Prostate gland (tissue), 2 donors: Measurements from ENCODE around the gene IL1RAPL1. TPM values are rescaled to one million over a fixed set of nuclear protein-coding genes. Genes with fewer than 3 reads are reported as not detected.

Experiments
- DNase-seq: peaks from one replicate; pipeline ENCODE4 v3.0.0-alpha.2; 2019; ENCODE audit warnings: low spot score
- H3K27ac ChIP-seq, 2 donors: fragments of 200-600 bp; sonication (generic); 2 replicates each; pipeline ENCODE4 v1.5.1; 2017 to 2019
- H3K27me3 ChIP-seq: fragments of 200-600 bp; sonication (generic); replicated peaks from 2 replicates; pipeline ENCODE4 v1.5.1; 2019; ENCODE audit not compliant: insufficient read depth
- H3K36me3 ChIP-seq, 2 donors: fragments of 200-600 bp; sonication (generic); 1 replicate in 1 of 2; 2 replicates in 1 of 2; pipeline versions ENCODE4 v1.5.1 to v1.8.1; 2017 to 2019
- H3K4me1 ChIP-seq: fragments of 200-600 bp; sonication (generic); replicated peaks from 2 replicates; pipeline ENCODE4 v1.5.1; 2019
- H3K4me3 ChIP-seq, 2 donors: fragments of 200-600 bp; sonication (generic); 2 replicates each; pipeline ENCODE4 v1.5.1; 2017 to 2019
- H3K9me3 ChIP-seq: fragments of 200-600 bp; sonication (generic); 2 replicates; pipeline ENCODE4 v1.5.1; 2017
- CTCF ChIP-seq, 4 experiments: fragments of 200-600 bp in 2 of 4; fragments of 450-650 bp in 2 of 4; sonication (generic) in 2 of 4; IDR thresholded peaks; 1 replicate in 3 of 4; 2 replicates in 1 of 4; pipeline ENCODE4 v1.5.1; 2016 to 2019; ENCODE audit warnings: antibody characterized with exemption in 4 of 4, mild to moderate bottlenecking in 2 of 4, moderate library complexity in 2 of 4
- POLR2A ChIP-seq: fragments of 450-650 bp; IDR thresholded peaks from one replicate; pipeline ENCODE4 v1.6.1; 2016; ENCODE audit warnings: antibody characterized with exemption, mild to moderate bottlenecking
- POLR2AphosphoS5 ChIP-seq: sonication (generic); formaldehyde crosslinking; IDR thresholded peaks from one replicate; pipeline ENCODE4 v1.6.1; 2017; ENCODE audit warnings: antibody characterized with exemption
- WGBS: methylation state at CpG from one replicate; pipeline ENCODE4 v1.1.5; 2018; 5-methylcytosine and 5-hydroxymethylcytosine counted together
- intact Hi-C: fragments of 100-400 bp; cut with DNase I; formaldehyde crosslinking; loops from one replicate; pipeline ENCODE4 v1.14.2; 2022
- total RNA-seq, 2 donors: library from RNA; depleted of rRNA; stranded (reverse); fragments of >200 nt; gene quantifications; one replicate each; pipeline ENCODE4 v1.1.0, GENCODE V29; 2016

Gene IL1RAPL1
- total RNA-seq, 2 donors from 2014 or later: 0.23 TPM

GRCh38 chrX:28595346-28595745 lies 8.1 kb downstream of the IL1RAPL1 start:
- DNase-seq: no peak
- Histone ChIP-seq H3K27me3 (no peaks in the 10 kb centered on the region), H3K36me3 (no peaks in the 10 kb centered on the region), H3K27ac (no peak overlapping the region), H3K4me3 (no peak overlapping the region), H3K4me1 (no peaks in the 10 kb centered on the region), H3K9me3 (no peaks in the 10 kb centered on the region)
- TF ChIP-seq POLR2AphosphoS5 (no peak), CTCF (IDR thresholded peaks at IDR 0.05) (no peak), POLR2A (no peak)
- intact Hi-C loops: no loop called here
- WGBS: 91% methylated on average over 3 of the region's 3 CpGs

- Histone ChIP-seq H3K4me1 (no peaks in the 10 kb centered on the region), H3K36me3 (no peaks in the 10 kb centered on the region), H3K4me3 (no peak overlapping the region), H3K9me3 (no peaks in the 10 kb centered on the region), H3K27me3 (no peaks in the 10 kb centered on the region), H3K27ac (no peak overlapping the region)
- WGBS: 74% methylated on average over 6 of the region's 6 CpGs
- DNase-seq: no peak
- no peak for TF ChIP-seq POLR2AphosphoS5
- TF ChIP-seq POLR2A: no peak
- no peak for TF ChIP-seq CTCF (IDR thresholded peaks at IDR 0.05)
- intact Hi-C loops: no loop called here
These were observed 12.7 kb downstream of the IL1RAPL1 start for GRCh38 chrX:28599957-28600356.

- Histone ChIP-seq H3K4me1 (no peaks in the 10 kb centered on the region), H3K9me3 (no peaks in the 10 kb centered on the region), H3K27ac (no peak overlapping the region), H3K36me3 (no peaks in the 10 kb centered on the region), H3K4me3 (no peak overlapping the region), H3K27me3 (no peaks in the 10 kb centered on the region)
- no peak for DNase-seq
- no peak for TF ChIP-seq POLR2A
- no peak for TF ChIP-seq CTCF (IDR thresholded peaks at IDR 0.05)
- TF ChIP-seq POLR2AphosphoS5: no peak
- intact Hi-C loops: no loop called here
- WGBS: 97% methylated on average over 2 of the region's 2 CpGs
These were observed 21.8 kb downstream of the IL1RAPL1 start for GRCh38 chrX:28609003-28609402.

GRCh38 chrX:28609917-28610613 lies 22.8 kb downstream of the IL1RAPL1 start:
- TF ChIP-seq POLR2A: no peak
- no peak for TF ChIP-seq POLR2AphosphoS5
- no peak for TF ChIP-seq CTCF (IDR thresholded peaks at IDR 0.05)
- Histone ChIP-seq H3K27ac (no peak overlapping the region), H3K9me3 (no peaks in the 10 kb centered on the region), H3K4me1 (no peaks in the 10 kb centered on the region), H3K4me3 (no peak overlapping the region), H3K27me3 (no peaks in the 10 kb centered on the region), H3K36me3 (no peaks in the 10 kb centered on the region)
- WGBS: 37% methylated on average over 5 of the region's 5 CpGs
- DNase-seq: peak; percentile 4
- intact Hi-C loops: no loop called here

- Histone ChIP-seq H3K36me3 (no peaks in the 10 kb centered on the region), H3K27me3 (no peaks in the 10 kb centered on the region), H3K4me1 (no peaks in the 10 kb centered on the region), H3K4me3 (no peak overlapping the region), H3K27ac (no peak overlapping the region), H3K9me3 (no peaks in the 10 kb centered on the region)
- no peak for DNase-seq
- no peak for TF ChIP-seq POLR2AphosphoS5
- TF ChIP-seq POLR2A: no peak
- TF ChIP-seq CTCF (IDR thresholded peaks at IDR 0.05): no peak
- 92% methylated on average over 4 of the region's 4 CpGs for WGBS
- intact Hi-C loops: no loop called here
These were observed 23.5 kb downstream of the IL1RAPL1 start for GRCh38 chrX:28610746-28611145.
